Smooth muscle cell (in vitro differentiated cells): Measurements from ENCODE around the gene ZBTB8A. TPM values are rescaled to one million over a fixed set of nuclear protein-coding genes. Genes with fewer than 3 reads are reported as not detected.
A peak's percentile ranks its signal among the peaks of the same experiment; 100 is the strongest.

Experiments used
- DNase-seq: peaks from one replicate; lab custom pipeline; 2025; ENCODE audit not compliant: unreplicated experiment; lab: John Stamatoyannopoulos, UW
- H2AFZ ChIP-seq: fragments of 200-600 bp; sonication (generic); 2 replicates; pipeline ENCODE4 v1.6.0; 2016; ENCODE audit warnings: antibody characterized with exemption, low read depth, mild to moderate bottlenecking
- H3F3A ChIP-seq: fragments of 200-600 bp; sonication (generic); 2 replicates; pipeline ENCODE4 v1.6.0; 2017; ENCODE audit warnings: antibody characterized with exemption, low read depth
- H3K27ac ChIP-seq: fragments of 200-600 bp; sonication (generic); 2 replicates; pipeline ENCODE4 v1.5.1; 2016; ENCODE audit warnings: low read depth, mild to moderate bottlenecking
- H3K27me3 ChIP-seq: fragments of 200-600 bp; sonication (generic); 2 replicates; pipeline ENCODE4 v1.6.1; 2016; ENCODE audit warnings: low read depth, mild to moderate bottlenecking
- H3K36me3 ChIP-seq: fragments of 200-600 bp; sonication (generic); 2 replicates; pipeline ENCODE4 v1.5.1; 2016; ENCODE audit warnings: low read depth
- H3K4me1 ChIP-seq: fragments of 200-600 bp; sonication (generic); 2 replicates; pipeline ENCODE4 v1.5.1; 2016; ENCODE audit warnings: low read depth
- H3K4me2 ChIP-seq: fragments of 200-600 bp; sonication (generic); 2 replicates; pipeline ENCODE4 v1.6.0; 2016; ENCODE audit warnings: mild to moderate bottlenecking
- H3K4me3 ChIP-seq: fragments of 200-600 bp; sonication (generic); 2 replicates; pipeline ENCODE4 v1.5.1; 2016; ENCODE audit warnings: mild to moderate bottlenecking
- H3K79me2 ChIP-seq: fragments of 200-600 bp; sonication (generic); 2 replicates; pipeline ENCODE4 v1.6.0; 2016; ENCODE audit warnings: low read depth, mild to moderate bottlenecking
- H3K9ac ChIP-seq: fragments of 200-600 bp; sonication (generic); 2 replicates; pipeline ENCODE4 v1.6.0; 2016; ENCODE audit warnings: low read depth
- H3K9me3 ChIP-seq: fragments of 200-600 bp; sonication (generic); replicated peaks from 2 replicates; pipeline ENCODE4 v1.5.1; 2016; ENCODE audit warnings: low read depth
- H4K20me1 ChIP-seq: fragments of 200-600 bp; sonication (generic); 2 replicates; pipeline ENCODE4 v1.6.0; 2016; ENCODE audit warnings: low read depth
- WGBS: methylation state at CpG from one replicate; pipeline ENCODE4 v1.1.7; 2016; ENCODE audit warnings: low lambda C conversion rate; 5-methylcytosine and 5-hydroxymethylcytosine counted together
- polyA plus RNA-seq: library from polyadenylated mRNA; unstranded; fragments of >200 nt; fragmentation: Nextera tagmentation; extraction: Ambion mirVana; gene quantifications from 2 replicates; pipeline ENCODE4 v1.2.1, GENCODE V29; 2016
- small RNA-seq: library from RNA; depleted of rRNA; stranded (forward); fragments of <200 nt; gene quantifications from one replicate; pipeline ENCODE3, GENCODE V24; 2014
- total RNA-seq: library from RNA; depleted of rRNA; stranded (reverse); fragments of >200 nt; gene quantifications from 2 replicates; pipeline ENCODE4 v1.2.3, GENCODE V29; 2014
- TF ChIP-seq, protein P1 (sequence below): fragments of 200-600 bp; sonication (generic); IDR thresholded peaks from 2 replicates; pipeline ENCODE4 v1.5.1; 2017; ENCODE audit warnings: borderline replicate concordance, mild to moderate bottlenecking, antibody characterized with exemption; ENCODE audit not compliant: insufficient read depth, poor library complexity, severe bottlenecking

The ZBTB8A gene
- total and polyA plus RNA-seq, 2 experiments from 2014 or later, result 4.2 to 8.8 TPM

DNA sequence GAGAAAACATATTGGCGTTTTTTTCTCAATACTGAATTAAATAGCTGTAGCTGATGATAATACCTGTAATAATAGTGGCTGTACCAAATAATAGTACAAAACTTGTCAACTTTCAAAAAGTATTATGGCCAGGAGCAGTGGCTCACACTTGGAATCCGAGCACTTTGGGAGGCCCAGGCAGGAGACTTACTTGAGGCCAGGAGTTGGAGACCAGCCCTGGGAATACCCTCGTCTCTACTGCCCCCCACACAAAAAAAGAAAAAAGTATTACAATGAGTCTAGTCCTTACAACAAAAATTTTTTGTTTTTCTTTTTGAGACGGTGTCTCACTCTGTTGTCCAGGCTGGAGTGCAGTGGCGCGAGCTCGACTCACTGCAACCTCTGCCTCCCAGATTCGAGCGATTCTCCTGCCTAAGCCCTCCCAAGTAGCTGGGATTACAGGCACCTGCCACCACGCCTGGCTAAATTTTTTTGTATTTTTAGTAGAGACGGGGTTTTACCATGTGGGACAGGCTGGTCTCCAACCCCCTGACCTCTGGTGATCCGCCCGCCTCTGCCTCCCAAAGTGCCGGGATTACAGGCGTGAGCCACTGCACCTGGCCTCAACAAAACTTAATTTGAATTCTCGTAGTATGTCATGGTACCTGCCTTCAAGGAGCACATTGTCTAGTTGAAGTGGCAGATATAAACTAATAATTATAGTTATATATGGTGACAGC is 113.2 kb downstream of the ZBTB8A start:
- no peak overlapping the region for H2AFZ ChIP-seq
- H3F3A ChIP-seq, result no peaks in the 10 kb centered on the region
- peak overlapping the region; percentile 94 for H3K4me2 ChIP-seq
- whole genome bisulfite sequencing, result 90% methylated on average over 16 of the region's 16 CpGs
- H3K4me3 ChIP-seq, result peak overlapping the region; percentile 61
- peak overlapping the region; percentile 96 for H3K27ac ChIP-seq
- H3K9me3 ChIP-seq, result no peaks in the 10 kb centered on the region
- TF ChIP-seq, protein P1, sequence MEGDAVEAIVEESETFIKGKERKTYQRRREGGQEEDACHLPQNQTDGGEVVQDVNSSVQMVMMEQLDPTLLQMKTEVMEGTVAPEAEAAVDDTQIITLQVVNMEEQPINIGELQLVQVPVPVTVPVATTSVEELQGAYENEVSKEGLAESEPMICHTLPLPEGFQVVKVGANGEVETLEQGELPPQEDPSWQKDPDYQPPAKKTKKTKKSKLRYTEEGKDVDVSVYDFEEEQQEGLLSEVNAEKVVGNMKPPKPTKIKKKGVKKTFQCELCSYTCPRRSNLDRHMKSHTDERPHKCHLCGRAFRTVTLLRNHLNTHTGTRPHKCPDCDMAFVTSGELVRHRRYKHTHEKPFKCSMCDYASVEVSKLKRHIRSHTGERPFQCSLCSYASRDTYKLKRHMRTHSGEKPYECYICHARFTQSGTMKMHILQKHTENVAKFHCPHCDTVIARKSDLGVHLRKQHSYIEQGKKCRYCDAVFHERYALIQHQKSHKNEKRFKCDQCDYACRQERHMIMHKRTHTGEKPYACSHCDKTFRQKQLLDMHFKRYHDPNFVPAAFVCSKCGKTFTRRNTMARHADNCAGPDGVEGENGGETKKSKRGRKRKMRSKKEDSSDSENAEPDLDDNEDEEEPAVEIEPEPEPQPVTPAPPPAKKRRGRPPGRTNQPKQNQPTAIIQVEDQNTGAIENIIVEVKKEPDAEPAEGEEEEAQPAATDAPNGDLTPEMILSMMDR, result no peak
- H3K4me1 ChIP-seq, result peaks cover 23% of the 10 kb centered on the region
- H3K27me3 ChIP-seq, result no peaks in the 10 kb centered on the region
- peaks cover 12% of the 10 kb centered on the region for H3K36me3 ChIP-seq
- H3K79me2 ChIP-seq, result peaks cover 84% of the 10 kb centered on the region
- no peak for DNase-seq
- peak overlapping the region; percentile 94 for H3K9ac ChIP-seq
- H4K20me1 ChIP-seq, result peaks cover 40% of the 10 kb centered on the region

Small RNA genes lying within 50 kb of the gene (small RNA-seq; reads per million reads assigned to genes)
- gene RF00019, result not detected

Other genes starting within 250 kb of the ZBTB8A start
- gene HDAC1, start 247.3 kb upstream of the ZBTB8A start, total RNA-seq, result 29.3 and 40.5 TPM in 2 replicates
- gene HDAC1, start 247.3 kb upstream of the ZBTB8A start, polyA plus RNA-seq, result 48.8 and 51.7 TPM in 2 replicates
- 108 and 126 TPM in 2 replicates for gene MARCKSL1, start 203.2 kb upstream of the ZBTB8A start, total RNA-seq
- 358 and 389 TPM in 2 replicates for gene MARCKSL1, start 203.2 kb upstream of the ZBTB8A start, polyA plus RNA-seq
- gene FAM229A, start 176.9 kb upstream of the ZBTB8A start, total RNA-seq, result 1.6 and 10.0 TPM in 2 replicates
- 9.6 and 11.1 TPM in 2 replicates for gene FAM229A, start 176.9 kb upstream of the ZBTB8A start, polyA plus RNA-seq
- gene TSSK3, start 176.9 kb upstream of the ZBTB8A start, total RNA-seq, result not detected in 2 replicates
- gene TSSK3, start 176.9 kb upstream of the ZBTB8A start, polyA plus RNA-seq, result 0.31 and 1.3 TPM in 2 replicates
- 57.3 and 63.4 TPM in 2 replicates for gene BSDC1, start 145.0 kb upstream of the ZBTB8A start, total RNA-seq
- gene BSDC1, start 145.0 kb upstream of the ZBTB8A start, polyA plus RNA-seq, result 45.4 and 53.7 TPM in 2 replicates
- gene ZBTB8B, start 74.4 kb upstream of the ZBTB8A start, total RNA-seq, result 0.13 TPM in 2 replicates
- gene ZBTB8B, start 74.4 kb upstream of the ZBTB8A start, polyA plus RNA-seq, result 0.05 TPM in 1 of 2 replicates, not detected in the other
- gene ZBTB8OS, start 111.1 kb downstream of the ZBTB8A start, total RNA-seq, result 33.3 and 42.3 TPM in 2 replicates
- 39.5 and 54.3 TPM in 2 replicates for gene ZBTB8OS, start 111.1 kb downstream of the ZBTB8A start, polyA plus RNA-seq
- gene RBBP4, start 111.8 kb downstream of the ZBTB8A start, total RNA-seq, result 117 and 139 TPM in 2 replicates
- gene RBBP4, start 111.8 kb downstream of the ZBTB8A start, polyA plus RNA-seq, result 130 and 140 TPM in 2 replicates
- gene SYNC, start 163.3 kb downstream of the ZBTB8A start, total RNA-seq, result 4.4 and 6.2 TPM in 2 replicates
- 4.6 and 4.9 TPM in 2 replicates for gene SYNC, start 163.3 kb downstream of the ZBTB8A start, polyA plus RNA-seq